ENCODE measurements around the gene ANKRD49. TPM values are rescaled to one million over a fixed set of nuclear protein-coding genes. Genes with fewer than 3 reads are reported as not detected.

ANKRD49 gene
- polyA plus RNA-seq, 2 of the 4 experiments (the other 2 are of a cell fraction), result 9.7 to 20.3 TPM

GRCh38 chr11:94516725-94517124 is 22.9 kb downstream of the ANKRD49 start:
- no peaks in the 10 kb centered on the region for H3K9me3 ChIP-seq
- no peaks in the 10 kb centered on the region for H3K4me1 ChIP-seq
- no peak overlapping the region for H3K4me3 ChIP-seq
- TF ChIP-seq, protein P1, sequence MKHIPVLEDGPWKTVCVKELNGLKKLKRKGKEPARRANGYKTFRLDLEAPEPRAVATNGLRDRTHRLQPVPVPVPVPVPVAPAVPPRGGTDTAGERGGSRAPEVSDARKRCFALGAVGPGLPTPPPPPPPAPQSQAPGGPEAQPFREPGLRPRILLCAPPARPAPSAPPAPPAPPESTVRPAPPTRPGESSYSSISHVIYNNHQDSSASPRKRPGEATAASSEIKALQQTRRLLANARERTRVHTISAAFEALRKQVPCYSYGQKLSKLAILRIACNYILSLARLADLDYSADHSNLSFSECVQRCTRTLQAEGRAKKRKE (CRISPR knock-in tag; IDR thresholded peaks at IDR 0.05; ENCODE audit: low read depth), result no peak
- TF ChIP-seq MYC (IDR thresholded peaks at IDR 0.05; ENCODE audit: borderline replicate concordance, low read length) (no peak), RCOR1 (IDR thresholded peaks at IDR 0.05; ENCODE audit: low read depth, low read length) (no peak), EP300 (IDR thresholded peaks at IDR 0.05) (no peak), ZSCAN20 (CRISPR knock-in tag; IDR thresholded peaks at IDR 0.05) (no peak), HOXB5 (CRISPR knock-in tag; IDR thresholded peaks at IDR 0.05) (no peak)
- DNase-seq (ENCODE audit: low read depth in 1 of 2, low spot score in 1 of 2) (no peak), ATAC-seq (no peak), FAIRE-seq (no peak)
- 73% methylated on average over 1 of the region's 1 CpG for WGBS (ENCODE audit: missing lambda C conversion rate)
- ChIA-PET CTCF (interaction anchor here (0.9 to 1.6 kb wide), 2 partner anchors 19 to 82 kb away, joined by 3 read pairs; no protein-coding TSS in a partner anchor), POLR2A (no interaction called here)
- H3K27ac ChIP-seq, result no peak overlapping the region
- H3K4me2 ChIP-seq, result no peak overlapping the region

DNA sequence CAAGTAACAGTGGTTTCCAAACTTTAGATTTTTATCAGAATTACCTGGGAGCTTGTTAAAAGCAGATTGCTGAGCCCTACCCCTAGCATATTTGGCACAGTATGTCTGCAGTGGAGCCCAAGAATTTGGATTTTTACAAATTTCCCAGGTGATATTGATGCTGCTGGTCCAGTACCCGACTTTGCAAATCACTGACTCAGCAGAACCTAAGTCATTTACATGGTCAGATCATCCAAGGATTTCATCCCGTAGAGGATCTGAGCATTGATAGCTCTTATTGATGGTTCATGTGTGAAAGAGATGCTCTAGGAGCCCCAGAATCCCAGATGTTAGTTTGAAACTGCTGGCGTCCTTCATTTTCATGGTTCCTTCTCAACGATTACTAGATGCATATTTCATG is 24.5 kb downstream of the ANKRD49 start:
- no peaks in the 10 kb centered on the region for H3K4me1 ChIP-seq
- FAIRE-seq, result no peak
- ChIA-PET POLR2A (no interaction called here), CTCF (interaction anchor here (0.6 to 1.4 kb wide), 3 partner anchors 19 to 717 kb away, joined by 4 to 5 read pairs (median 4); no protein-coding TSS in a partner anchor)
- H3K27ac ChIP-seq, result no peak overlapping the region
- no peak for TF ChIP-seq TFCP2L1 (CRISPR knock-in tag; IDR thresholded peaks at IDR 0.05)
- peak; percentile 83 for TF ChIP-seq MAFK (IDR thresholded peaks at IDR 0.05; ENCODE audit: partially characterized antibody)
- no peak for TF ChIP-seq REST (IDR thresholded peaks at IDR 0.05)
- TF ChIP-seq KDM1A (IDR thresholded peaks at IDR 0.05; ENCODE audit: low read depth), result no peak
- H3K4me2 ChIP-seq, result no peak overlapping the region
- DNase-seq (ENCODE audit: low read depth in 1 of 2, low spot score in 1 of 2), result no peak
- H3K9me3 ChIP-seq, result no peaks in the 10 kb centered on the region
- WGBS (ENCODE audit: missing lambda C conversion rate), result 38% methylated on average over 4 of the region's 4 CpGs
- no peak for ATAC-seq
- no peak overlapping the region for H3K4me3 ChIP-seq

DNA sequence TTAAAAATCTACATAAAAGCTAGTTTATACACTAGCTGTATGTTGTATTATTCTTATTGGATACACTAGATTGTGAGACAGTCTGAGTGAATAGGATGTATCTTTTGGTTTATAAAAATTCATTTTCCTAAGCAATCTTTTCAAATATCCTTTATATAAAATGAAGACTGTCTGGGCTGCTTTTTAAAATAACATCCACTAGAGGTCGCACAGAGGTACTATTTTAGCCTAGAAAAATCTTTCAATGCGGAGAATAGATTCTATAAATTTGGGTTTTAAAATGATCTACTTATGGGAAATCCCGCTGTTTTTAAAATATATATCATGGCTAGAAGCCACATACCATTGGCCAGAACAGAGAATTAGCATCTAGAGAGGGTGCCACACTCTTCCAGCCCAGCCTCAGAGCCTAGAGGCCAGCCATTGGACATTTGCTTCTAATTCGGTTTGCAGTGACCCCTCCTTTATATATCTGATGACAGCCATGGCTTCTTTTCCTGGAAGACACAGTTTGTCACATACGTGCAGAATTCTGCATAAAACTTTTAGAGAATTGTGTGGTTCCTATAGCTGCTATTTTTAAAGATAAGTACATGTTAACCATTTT is 25.8 kb downstream of the ANKRD49 start:
- H3K4me3 ChIP-seq, result no peak overlapping the region
- 29% methylated on average over 5 of the region's 5 CpGs for WGBS (ENCODE audit: missing lambda C conversion rate)
- ChIA-PET POLR2A (no interaction called here), CTCF (interaction anchor here (0.7 to 3.1 kb wide), 8 partner anchors 13 to 1906 kb away, joined by 3 to 10 read pairs (median 5); no protein-coding TSS in a partner anchor)
- TF ChIP-seq CTCF (IDR thresholded peaks at IDR 0.05) (peak; percentile 61), RAD21 (conservative IDR thresholded peaks at IDR 0.05 in 1 of 2, IDR thresholded peaks at IDR 0.05 in 1 of 2) (peak; percentile 48 to 57; a peak in 4 of 5 replicates), SMC3 (IDR thresholded peaks at IDR 0.05) (peak; percentile 65), MYC (IDR thresholded peaks at IDR 0.05; ENCODE audit: borderline replicate concordance, low read length) (no peak)
- peak in 1 of 2 experiments; percentile 6 for DNase-seq (ENCODE audit: low read depth in 1 of 2, low spot score in 1 of 2)
- no peaks in the 10 kb centered on the region for H3K4me1 ChIP-seq
- peak; percentile 47 to 57; a peak in 2 of 6 replicates for ATAC-seq
- no peak overlapping the region for H3K4me2 ChIP-seq
- FAIRE-seq, result no peak
- no peaks in the 10 kb centered on the region for H3K9me3 ChIP-seq
- no peak overlapping the region for H3K27ac ChIP-seq
